HG02885 (cell line): ENCODE data around the gene HBA1.
"Not testable (repeated sequence)": the region's sequence is repeated elsewhere in the genome, so short reads cannot be mapped to it uniquely, and the experiment has no call there.

Source experiments
- ATAC-seq: cut with Tn5 transposase; IDR thresholded peaks from one replicate; pipeline ENCODE4 v1.9.1; 2021; ENCODE audit warnings: mild to moderate bottlenecking; ENCODE audit not compliant: unreplicated experiment, poor library complexity

HBA1 gene

GRCh38 chr16:176477-177382 lies at the start of gene HBA1:
HBA1 (plus strand) TSS chr16:176680; CDS start chr16:176717, 37 bp downstream.
- ATAC-seq, result not testable (repeated sequence)

DNA sequence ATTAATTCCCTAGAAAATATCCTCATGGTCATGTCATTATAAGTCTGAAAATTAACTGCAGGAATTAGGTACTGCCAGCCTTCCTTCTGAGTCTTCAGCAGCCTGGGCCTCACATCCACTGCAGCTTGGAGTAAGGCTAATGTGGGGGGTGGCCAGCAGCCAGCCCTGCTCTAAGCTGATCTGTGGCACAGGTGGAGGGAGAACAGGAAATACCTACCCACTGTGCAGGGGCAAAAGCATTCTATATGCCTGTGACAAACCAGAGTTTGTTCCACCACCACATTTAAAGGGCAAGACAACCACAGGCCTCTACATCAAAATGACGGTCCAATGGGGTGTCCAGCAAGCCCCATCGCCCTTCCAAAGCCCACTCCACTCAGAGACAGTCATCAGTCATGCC lies 47.4 kb upstream of the HBA1 start:
- ATAC-seq, result no peak

- no peak for ATAC-seq
Observed at GRCh38 chr16:130533-131173, 45.8 kb upstream of the HBA1 start.

DNA sequence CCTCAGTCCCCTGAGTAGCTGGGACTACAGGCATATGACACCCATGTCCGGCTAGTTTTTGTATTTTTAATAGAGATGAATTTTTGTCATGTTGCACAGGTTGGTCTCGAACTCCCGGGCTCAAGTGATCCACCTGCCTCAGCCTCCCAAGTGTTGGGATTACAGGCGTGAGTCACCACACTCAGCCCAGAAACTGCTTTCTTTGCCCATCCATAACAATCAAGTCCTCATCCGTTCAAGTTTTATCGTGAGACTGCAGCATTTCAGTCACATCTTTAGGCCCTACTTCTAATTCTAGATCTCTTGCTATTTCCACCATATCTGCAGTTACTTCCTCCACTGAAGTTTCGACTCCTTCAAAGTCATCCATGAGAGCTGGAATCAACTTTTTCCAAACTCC lies 44.4 kb upstream of the HBA1 start:
- no peak for ATAC-seq

DNA sequence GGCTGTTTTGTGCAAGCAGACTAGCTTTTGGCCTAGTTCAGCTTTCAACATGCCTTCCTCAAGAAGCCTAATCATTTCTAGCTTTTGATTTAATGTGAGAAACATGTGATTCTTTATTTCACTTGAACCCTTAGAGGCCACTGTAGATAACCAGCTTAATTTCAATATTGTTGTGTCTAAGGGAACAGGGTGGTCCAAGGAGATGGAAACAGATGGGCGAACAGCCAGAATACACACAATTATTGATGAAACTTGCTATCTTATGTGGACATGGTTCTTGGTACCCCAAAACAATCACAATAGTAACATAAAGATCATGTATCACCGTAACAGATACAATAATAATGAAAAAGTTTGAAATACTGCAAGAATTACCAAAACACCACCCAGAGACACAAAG lies 42.8 kb upstream of the HBA1 start:
- ATAC-seq, result no peak

DNA sequence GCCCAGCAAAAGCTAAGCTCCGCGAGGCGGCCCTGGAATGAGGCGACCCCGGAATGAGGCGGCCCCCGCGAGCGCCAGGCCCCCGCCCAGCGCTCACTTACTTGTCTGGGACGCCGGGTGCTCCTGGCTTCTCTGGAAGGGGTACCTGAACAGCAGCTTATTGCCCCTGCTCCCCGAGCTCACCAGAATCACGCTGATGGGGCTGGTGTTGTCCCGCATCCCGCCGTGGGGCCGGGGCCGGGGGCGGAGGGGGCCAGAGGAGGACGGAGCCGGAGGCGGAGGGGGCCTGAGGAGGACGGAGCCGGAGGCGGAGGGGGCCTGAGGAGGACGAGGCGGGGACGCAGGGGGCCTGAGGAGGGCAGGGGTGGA lies 38.4 kb upstream of the HBA1 start:
- no peak for ATAC-seq

DNA sequence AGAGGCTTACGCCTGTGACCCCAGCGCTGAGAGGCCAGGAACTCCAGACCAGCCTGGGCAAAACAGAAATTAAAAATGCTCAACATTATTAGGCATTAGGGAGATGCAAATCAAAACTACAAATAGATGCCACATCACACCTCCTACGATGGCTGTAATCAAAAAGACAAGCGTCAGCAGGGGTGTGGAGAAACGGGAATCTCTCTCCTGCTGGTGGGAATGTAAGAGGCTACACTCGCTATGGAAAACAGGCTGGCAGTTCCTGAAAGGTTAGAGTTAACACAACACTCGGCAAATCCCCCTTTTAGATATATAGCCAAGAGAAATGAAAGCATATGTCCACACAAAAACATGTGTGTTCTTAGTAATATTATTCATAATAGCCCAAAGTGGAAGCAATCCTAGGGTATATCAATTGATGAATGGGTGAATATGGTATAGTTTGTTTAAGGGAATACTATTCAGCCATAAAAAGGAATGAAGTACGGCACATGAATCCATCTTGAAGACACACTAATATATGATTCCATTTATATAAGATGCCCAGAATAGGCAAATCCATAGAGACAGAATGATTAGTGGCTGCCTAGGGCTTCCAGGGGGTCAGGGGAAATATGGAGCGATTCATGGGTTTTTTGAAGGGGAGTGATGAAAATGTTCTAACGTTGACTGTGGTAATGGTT lies 36.2 kb upstream of the HBA1 start:
- no peak for ATAC-seq

DNA sequence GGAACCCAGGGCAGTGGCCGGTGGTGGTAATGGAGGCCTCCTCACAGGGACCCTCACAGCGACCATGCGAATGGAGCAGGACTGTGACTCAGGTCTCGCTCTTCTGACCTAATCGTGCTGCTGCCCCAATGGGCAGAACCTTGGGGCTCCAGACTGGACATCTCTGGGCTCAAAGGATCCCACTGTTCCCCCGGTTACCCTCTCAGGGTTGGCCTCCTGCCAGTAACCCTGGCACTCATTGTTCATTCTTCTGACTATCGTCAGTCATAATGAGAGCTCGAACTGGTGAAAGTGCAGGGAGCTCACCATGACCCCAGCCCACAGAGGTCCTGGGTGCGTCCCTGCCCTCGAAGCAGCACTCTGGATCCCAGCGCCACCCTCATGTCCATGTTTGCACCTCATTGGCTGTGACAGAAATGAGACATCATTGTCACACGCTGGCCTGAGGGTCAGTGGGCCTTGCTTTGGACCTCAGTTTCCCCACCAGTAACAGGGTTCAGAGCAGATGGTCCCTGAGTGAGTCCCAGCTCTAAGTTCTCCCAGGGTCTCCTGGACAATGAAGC lies 34.0 kb upstream of the HBA1 start:
- no peak for ATAC-seq

GRCh38 chr16:143047-143446 lies 33.4 kb upstream of the HBA1 start:
- ATAC-seq, result no peak

GRCh38 chr16:143456-143855 lies 33.0 kb upstream of the HBA1 start:
- no peak for ATAC-seq

- no peak for ATAC-seq
Observed at GRCh38 chr16:144797-145252, 31.7 kb upstream of the HBA1 start.

- no peak for ATAC-seq
Observed at GRCh38 chr16:146646-147045, 29.8 kb upstream of the HBA1 start.

DNA sequence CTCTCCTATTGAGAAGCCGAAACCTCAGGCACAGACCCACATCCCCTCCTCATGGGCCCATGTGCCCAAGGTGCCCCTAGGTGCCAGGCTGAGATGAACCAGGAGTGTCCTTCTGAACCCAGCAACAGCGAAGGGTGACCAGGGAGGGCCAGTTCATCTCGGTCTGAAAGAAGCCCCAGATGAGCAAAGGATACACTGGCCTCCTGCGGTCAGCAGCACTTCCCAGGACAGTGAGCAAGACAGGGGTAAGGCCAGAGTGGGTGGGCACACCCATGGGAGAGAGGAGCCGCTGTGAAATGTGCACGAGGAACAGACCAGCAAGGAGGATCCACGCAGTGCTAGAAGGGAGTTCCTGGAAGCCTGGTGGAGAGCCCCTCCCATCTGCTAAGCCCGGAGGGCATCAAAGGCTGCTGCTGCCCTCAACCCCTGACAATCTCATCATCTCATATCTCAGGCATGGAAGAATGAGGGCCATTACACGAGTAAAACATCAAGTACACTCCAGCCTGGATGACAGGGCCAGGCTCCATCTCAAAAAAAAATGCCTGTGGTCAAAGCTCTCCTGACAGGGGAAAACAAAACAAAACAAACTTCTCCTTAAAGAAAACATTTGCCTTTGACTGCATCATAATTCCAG lies 27.3 kb upstream of the HBA1 start:
- no peak for ATAC-seq

- no peak for ATAC-seq
Observed at GRCh38 chr16:152141-153128, 24.0 kb upstream of the HBA1 start, which contains the start of gene HBZ. HBZ (plus strand) TSS chr16:152644; CDS start chr16:152910, 266 bp downstream.

DNA sequence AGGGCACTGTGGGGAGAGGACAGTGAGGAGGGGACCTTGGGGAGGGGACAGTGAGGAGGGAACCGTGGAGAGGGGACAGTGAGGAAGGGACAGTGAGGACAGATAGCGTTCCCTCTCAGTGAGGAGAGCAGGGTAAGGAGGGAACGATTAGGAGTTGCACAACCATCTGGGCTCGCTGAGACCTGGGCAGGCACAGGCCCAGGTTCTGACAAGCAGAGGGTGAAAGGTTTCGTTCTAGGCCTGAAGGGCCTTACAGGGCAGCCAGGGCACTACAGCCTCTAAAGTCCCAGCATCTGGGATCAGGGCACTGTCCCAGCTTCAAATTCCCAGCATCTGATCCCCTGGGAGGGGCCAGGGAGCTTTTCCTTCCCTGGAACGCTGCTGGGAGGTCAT lies 23.4 kb upstream of the HBA1 start:
- ATAC-seq, result not testable (repeated sequence)

DNA sequence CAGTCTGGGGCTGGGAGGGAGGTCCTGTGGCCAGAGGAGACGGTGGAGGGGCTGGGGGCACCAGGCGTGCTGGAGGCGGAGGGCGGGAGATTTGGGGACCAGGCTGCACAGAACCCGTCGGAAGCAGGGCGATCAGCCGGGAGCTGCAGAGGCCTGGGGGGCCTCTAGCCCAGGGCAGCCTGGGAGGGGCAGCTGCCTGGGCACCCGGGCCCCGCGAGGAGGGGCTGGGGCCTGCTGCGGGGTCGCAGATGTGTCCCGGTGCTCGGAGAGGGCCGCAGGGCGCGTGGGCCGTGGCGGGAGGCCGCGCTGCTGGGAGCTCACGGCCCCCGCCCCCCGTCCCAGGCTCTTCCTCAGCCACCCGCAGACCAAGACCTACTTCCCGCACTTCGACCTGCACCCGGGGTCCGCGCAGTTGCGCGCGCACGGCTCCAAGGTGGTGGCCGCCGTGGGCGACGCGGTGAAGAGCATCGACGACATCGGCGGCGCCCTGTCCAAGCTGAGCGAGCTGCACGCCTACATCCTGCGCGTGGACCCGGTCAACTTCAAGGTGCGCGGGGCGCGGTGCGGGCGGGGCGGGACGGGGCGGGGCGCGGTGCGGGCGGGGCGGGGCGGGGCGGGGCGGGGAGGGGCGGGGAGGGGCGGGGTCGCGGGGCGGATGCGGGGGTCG lies 22.8 kb upstream of the HBA1 start:
- ATAC-seq, result not testable (repeated sequence)

DNA sequence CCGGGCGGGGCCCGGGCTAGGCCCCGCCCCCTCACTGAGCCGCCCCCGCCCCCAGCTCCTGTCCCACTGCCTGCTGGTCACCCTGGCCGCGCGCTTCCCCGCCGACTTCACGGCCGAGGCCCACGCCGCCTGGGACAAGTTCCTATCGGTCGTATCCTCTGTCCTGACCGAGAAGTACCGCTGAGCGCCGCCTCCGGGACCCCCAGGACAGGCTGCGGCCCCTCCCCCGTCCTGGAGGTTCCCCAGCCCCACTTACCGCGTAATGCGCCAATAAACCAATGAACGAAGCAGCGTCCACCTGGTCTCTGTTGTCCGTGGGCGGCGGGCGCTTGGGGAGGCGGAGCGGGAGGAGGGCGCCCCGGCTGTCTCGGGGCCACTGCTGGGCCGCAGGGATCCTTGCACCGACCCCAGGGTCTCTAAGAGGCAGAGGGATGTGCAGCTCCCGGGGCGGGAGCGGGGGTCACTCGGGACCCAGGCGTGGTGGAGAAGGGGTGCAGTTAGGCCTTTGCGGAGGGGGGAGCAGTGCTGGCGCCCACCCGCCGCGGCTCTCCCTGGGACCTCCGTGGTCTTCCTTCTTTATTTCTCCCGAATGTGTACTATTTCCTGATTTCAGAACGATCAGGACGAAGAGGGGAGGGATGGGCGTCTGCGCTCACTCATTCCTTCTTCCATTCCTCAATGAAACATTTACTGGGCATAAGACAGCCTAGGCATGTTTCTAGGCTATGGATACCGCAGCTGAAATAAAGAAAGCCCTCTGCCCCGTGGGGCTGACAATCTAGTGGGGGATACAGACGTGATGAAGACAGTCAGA lies 22.1 kb upstream of the HBA1 start:
- ATAC-seq, result no peak

DNA sequence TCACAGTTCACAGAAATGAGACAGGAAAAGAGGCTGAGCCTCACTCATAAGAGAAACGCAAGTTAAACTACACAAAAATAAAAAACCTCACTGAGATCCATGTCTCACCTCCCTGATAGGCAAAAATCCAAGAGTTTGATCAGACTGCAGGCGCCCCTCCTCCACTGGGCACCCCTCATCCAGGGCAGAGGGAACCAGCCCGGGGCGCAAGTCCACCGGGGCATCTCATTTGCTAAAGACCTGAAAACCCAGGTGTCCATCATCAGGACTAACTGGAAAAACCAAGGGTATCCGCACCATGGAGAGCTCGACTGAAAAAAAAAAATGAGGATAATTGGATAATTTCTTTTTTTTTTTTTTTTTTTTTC lies 21.5 kb upstream of the HBA1 start:
- no peak for ATAC-seq
